ENCODE results near the gene BNC2.
"Not testable (repeated sequence)": the region's sequence is repeated elsewhere in the genome, so short reads cannot be mapped to it uniquely, and the experiment has no call there.

Gene BNC2

GRCh38 chr9:16540743-16541613 is 329.5 kb downstream of the BNC2 start:
- DNase-seq (ENCODE audit: low read depth) = no peak

DNA sequence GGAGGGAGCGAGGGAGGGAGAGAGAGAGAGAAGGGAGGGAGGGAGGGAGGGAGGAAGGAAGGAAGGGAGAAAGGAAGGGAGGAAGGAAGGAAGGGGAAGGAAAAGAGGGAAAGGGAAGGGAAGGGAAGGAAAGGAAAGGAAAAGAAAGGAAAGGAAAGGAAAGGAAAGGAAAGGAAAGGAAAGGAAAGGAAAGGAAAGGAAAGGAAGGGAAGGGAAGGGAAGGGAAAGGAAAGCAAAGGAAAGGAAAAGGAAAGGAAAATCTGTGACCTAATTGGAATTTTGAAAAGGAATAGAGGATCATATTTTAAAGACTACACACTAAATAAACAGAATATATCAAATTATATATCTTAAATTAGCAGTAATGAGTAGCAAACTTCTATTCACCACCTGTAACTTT is 330.8 kb downstream of the BNC2 start:
- not testable (repeated sequence) for DNase-seq (ENCODE audit: low read depth)

DNA sequence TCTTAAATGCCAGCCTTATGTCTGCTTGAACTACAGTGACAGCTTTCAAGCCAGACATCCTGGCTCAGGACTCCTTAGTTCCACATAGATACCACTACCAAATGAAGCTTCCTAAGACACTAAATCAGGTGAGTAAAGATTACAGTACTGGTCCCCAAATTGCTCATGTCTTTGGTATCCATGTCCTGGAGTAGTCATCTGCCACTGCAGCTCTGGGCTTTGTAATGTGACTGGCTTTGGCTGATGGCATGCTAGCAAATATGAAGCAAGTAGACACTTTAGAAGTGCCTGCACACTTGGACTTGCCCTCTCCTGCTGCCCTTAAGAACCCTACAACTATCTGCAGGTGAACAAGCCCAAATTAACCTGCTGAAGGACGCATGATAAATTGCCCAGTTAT is 334.9 kb downstream of the BNC2 start:
- DNase-seq (ENCODE audit: low read depth) = no peak

DNA sequence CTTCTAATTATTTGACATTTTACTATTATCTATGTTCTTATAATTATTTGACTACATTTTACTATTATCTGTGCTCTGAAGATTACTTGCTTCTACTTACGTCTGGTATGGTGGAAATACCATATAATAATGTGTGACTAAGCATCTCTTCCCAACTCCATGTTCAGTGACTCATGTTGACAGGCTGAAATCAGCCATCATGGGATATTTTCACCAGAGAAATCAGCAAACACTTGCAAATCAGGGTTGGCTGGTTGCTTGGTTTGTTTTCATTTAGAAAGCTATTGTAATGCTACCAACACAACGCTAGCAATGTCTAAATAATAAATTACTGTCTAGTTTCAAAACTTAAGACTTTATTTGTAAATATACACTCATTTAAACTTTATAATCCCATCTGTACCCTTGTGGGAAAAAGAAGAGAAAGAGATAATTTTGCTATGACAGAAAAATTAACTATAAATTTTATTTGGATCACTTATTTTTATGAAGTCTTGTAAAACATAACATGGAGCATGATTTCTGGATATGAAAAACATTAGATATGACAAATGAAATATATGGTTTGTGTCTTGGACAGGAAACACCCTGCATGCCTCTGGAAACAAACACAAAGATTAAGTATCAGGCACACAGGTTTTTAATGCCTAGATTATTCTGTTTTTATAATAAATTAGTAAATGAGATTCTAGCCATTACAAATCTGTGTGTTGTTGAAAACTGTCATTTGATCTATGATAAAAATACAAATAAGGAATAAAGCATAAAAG is 337.6 kb downstream of the BNC2 start:
- peak; percentile 45 for DNase-seq (ENCODE audit: low read depth)

GRCh38 chr9:16532272-16532671 is 338.2 kb downstream of the BNC2 start:
- DNase-seq (ENCODE audit: low read depth) = no peak

DNA sequence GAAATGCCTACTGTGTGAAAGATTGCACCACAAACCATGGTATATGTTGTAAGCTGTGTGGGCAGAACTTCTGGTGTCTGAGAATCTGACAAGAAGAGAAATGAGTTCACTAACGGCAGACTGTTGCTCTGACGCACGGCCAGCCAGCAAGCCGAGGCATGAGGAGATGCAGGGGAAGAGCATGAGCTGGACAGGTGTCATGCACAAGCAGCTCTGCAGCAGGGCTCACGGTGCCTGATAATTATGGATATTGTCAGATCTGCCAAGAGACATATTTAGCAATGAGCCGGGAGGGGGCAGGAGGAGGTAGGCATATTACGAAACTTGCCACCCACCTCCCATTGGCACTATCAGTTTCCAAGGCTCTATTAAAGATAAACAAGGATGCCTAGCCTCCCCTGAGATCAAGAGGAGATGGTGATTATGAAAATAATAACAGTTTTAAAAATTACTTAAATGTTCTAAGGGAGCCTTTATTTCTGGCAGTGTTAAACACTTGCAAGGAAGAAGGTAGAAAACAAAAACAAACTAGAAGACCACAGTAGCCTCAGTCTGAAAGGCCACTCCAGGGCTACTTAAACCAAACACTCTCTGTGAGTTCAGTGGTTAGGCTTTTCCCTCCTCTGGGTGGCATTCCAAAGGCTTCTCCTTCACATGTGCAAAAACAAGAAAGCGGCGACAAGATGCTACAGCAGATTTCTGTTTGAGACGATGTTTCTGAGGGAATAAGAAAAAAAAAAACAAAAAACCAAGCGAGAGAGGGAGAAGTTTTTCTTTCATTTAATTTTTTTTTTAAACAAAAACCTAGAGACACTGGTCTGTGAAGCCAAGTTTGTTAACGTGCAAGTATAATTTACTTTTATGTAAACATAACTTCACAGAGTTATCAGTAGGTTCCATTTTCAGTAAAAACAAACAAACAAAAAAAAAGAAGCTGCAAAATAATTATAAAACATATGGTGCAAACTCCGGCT is 339.5 kb downstream of the BNC2 start:
- DNase-seq (ENCODE audit: low read depth) = no peak

GRCh38 chr9:16527573-16527972 is 342.9 kb downstream of the BNC2 start:
- no peak for DNase-seq (ENCODE audit: low read depth)

GRCh38 chr9:16526380-16526779 is 344.1 kb downstream of the BNC2 start:
- peak; percentile 42 for DNase-seq (ENCODE audit: low read depth)

- DNase-seq (ENCODE audit: low read depth) = no peak
Measured at GRCh38 chr9:16524823-16525222, 345.6 kb downstream of the BNC2 start.

DNA sequence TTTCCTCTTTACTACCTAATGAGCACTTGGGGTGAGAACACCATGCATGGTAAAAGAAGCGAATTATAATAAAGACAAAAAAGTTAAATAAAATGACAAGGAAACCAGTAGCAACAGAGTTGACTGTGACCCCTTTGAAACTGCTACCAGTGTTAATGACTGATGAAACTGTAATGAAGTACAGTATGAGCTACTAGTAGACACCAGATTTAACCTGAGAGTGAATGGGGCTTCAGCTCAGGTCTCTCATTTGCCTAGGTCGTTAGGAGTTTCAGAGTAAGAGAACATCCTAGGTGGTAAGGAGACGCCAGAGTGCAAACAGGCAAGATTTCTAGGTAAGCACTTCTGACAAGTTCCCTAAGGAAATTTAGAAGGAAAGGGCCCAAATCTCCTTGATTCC is 346.4 kb downstream of the BNC2 start:
- no peak for DNase-seq (ENCODE audit: low read depth)

GRCh38 chr9:16521868-16522411 is 348.5 kb downstream of the BNC2 start:
- DNase-seq (ENCODE audit: low read depth) = peak; percentile 38

DNA sequence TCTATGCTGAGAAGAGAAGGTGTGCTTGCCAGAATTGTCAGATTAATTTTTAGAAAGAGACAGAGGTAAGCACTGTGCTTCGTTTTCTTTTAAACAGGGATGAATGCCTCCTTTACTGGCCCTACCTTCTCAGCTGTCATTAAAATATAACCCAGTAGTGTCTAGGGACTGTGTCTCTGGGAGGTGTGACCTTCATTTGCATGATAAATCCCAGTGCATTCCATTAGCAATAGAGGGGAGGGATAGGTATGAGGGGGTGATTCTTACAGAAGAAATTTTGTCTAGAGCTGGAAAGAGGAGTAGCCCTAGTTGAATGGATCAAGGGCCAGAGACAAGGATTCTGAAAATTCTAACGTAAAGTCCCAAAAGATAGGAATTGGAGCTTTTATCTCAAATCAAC is 351.5 kb downstream of the BNC2 start:
- no peak for DNase-seq (ENCODE audit: low read depth)

DNA sequence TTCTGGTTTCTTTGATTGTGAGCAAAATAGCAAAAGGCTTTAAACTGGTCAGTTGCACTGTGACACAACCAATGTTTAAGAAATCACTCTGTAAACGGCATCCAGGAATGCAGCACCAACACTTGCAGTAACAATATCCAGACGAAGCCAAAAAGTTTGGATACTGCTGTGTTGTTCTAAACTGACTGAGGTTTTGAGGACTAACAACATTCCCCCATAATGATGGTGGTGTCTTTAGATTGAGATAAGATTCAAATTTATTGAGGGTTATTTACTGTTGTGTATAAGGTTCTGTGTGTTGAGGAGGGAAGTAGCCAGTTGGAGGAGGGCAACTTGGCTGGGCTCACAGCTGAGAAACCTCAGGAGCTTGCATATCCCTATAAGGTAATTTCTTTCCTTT is 353.6 kb downstream of the BNC2 start:
- no peak for DNase-seq (ENCODE audit: low read depth)

GRCh38 chr9:16515879-16516301 is 354.6 kb downstream of the BNC2 start:
- no peak for DNase-seq (ENCODE audit: low read depth)

GRCh38 chr9:16515207-16515606 is 355.3 kb downstream of the BNC2 start:
- no peak for DNase-seq (ENCODE audit: low read depth)

DNA sequence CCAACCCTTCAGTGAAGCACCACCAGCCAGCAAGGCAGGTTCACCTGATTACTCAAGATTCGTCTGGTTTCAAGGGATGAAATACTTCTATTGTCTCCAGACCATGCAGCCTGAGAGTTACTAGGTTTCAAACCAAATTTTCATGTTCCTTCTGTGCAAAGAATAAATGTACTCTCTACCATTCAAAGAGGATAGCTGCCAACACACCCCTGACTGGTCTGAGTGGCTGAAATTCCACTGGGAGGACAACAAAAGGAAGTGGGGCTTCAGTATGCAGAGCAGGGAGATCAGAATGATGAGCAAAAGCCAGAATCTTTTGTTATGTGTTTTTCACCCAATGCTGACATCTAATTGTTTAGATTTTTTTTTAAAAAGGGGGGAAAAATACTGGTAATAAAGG is 356.3 kb downstream of the BNC2 start:
- DNase-seq (ENCODE audit: low read depth) = no peak

DNA sequence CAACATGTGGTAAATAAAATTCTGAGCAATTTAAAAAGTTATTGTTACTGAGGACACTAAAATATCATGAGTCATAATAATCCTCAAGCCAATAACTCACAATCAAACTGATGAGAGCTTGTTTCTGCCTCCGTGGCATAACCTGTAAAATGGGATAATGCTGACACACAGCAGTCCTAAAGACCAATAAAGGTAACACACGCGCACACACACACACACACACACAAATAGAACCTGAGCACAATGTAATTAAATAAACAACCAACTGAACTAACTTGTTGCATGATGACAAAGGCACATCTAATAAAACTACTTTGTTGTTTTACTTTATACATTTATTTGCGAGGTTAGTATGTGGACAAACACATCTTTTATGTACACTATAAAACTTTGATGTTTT is 358.2 kb downstream of the BNC2 start:
- no peak for DNase-seq (ENCODE audit: low read depth)

DNA sequence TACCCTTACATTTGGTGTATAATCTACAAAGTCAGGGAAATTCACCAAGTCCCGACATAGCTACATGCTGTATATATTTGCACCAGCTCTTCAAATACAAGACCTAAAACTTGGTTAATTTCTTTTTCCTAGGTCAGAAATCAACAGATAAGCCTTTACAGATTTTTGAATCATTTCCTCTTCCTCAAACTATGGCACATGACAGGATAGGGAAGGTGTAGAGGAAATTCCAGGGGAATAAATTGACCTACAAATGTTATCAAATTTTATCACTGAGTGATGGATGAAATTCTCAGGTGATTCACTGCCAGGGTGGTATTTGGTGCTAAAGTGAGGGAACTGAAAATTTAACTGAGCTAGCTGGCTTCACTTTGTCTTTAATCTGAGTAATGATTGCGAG is 360.0 kb downstream of the BNC2 start:
- DNase-seq (ENCODE audit: low read depth) = no peak

DNA sequence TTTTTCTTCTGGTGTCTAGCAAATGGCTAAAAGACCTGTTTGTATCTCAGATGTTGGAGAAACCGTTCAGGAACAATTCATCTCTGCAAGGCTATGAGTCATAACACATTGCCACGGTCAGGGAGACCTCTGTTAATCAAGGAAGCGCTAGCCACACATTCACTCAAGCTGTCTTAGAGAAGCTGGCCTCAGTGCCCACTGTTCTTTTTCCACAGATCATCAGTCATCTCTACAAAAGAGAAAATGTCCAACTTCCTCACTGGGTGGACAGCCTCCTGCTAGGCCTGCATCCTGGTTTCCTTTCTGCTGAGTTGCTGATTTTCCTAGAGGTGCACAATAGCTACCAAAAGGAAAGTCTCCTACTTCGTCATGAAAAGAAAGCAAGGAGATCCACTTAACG is 360.5 kb downstream of the BNC2 start:
- DNase-seq (ENCODE audit: low read depth) = no peak

DNA sequence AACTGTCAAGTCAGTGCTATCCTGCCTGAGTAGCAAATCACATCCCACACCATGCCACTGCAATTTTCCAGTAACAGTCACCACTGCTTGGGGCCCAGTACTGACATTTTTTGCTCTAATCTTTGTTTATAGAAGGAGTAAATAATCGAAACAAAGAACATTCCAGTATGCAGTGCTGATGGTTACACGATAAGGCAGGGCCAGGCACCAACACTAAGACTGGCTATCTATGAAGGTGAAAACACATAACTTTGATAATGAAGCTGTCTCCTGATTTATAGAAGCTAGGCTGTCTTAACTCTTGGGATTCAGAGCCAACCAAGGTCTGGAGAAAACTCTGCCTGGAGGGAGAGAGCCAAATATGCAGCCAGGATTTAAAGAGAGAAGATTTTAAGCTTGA is 365.3 kb downstream of the BNC2 start:
- DNase-seq (ENCODE audit: low read depth) = no peak

DNA sequence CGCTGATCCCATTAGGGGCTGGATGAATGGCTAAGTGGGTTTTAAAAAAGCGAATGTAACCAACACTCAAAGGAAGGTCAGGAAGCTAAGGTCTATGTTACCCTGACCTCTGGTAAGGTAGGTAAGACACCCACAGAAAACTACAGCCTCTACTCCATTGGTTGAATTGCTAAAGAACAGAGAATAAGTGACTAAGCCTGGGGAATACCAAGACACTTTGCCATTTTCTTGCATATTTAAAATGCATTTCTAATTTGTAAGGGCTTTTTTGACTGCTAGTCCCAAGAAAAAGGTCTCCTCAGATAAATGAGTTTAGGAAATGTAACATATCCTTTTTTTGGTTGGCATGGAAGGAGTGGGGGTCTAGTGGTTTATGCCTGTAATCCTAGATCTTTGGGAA is 368.7 kb downstream of the BNC2 start:
- no peak for DNase-seq (ENCODE audit: low read depth)

DNA sequence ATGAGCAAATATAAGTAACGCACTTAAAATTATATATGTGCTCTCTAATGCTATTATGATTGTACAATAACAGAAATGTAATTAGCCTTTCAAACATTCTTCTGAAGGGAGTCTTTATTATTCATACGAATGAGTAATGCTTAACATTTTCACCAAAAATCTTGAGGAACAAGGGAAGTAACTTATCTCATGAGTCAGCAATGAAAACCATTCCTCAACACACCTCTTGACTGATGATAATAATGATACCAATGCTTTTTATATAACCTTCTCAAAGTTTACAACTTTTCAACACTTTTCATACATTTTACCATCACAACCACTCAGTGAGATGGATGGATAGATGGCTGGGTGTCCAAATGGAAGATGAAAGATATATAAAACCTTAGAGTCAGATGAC is 369.3 kb downstream of the BNC2 start:
- DNase-seq (ENCODE audit: low read depth) = peak; percentile 64

Measured in HS-5 (cell line).